22Rv1 (cell line): ENCODE measurements around the gene MAP3K5.

Experiments used
- H3K27ac ChIP-seq: fragments of 450-650 bp; 2 replicates; pipeline ENCODE4 v1.5.1; 2017
- ZFX ChIP-seq: fragments of 450-650 bp; IDR thresholded peaks from 2 replicates; pipeline ENCODE4 v1.6.1; 2017; ENCODE audit warnings: antibody characterized with exemption, borderline replicate concordance
- TF ChIP-seq, protein P1 (sequence below): fragments of 450-650 bp; IDR thresholded peaks from 2 replicates; pipeline ENCODE4 v1.5.1; 2017; ENCODE audit warnings: mild to moderate bottlenecking

MAP3K5 gene

DNA sequence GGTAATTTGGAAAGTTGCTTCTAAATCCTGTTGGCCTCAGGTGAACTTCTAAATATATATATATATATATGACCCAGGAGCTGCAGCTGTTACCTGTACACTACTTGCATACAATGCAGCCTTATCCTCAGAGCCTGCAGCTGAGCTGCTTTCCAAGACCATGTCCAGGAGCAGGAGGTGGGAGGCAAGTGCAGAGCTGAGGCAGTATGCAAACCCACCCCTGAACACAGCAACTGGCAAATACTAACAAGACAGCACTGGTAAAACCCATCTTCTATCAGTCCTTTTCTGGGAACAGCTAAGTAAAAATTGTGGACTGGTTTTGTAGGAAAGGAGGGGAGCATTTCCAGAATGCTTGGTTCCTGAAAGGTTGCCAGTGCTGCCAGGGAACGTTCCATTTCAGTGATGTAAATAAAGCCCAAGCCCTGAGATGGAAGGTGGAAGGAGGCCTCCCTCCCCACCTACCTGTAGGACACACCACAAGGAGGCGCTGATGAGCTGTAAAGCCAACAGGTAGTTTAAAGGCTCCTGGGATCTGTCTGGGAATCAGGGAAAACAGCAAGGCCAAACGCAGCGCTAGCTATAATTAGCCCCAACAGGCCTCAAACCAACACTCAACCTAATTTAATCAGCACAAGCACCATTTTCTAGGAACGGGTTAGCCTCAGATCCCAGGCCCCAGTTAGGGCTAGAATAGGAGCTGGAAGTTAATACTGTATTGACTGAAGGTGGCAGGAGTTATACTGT lies 148.3 kb downstream of the MAP3K5 start:
- no peak for TF ChIP-seq ZFX
- TF ChIP-seq, protein P1, sequence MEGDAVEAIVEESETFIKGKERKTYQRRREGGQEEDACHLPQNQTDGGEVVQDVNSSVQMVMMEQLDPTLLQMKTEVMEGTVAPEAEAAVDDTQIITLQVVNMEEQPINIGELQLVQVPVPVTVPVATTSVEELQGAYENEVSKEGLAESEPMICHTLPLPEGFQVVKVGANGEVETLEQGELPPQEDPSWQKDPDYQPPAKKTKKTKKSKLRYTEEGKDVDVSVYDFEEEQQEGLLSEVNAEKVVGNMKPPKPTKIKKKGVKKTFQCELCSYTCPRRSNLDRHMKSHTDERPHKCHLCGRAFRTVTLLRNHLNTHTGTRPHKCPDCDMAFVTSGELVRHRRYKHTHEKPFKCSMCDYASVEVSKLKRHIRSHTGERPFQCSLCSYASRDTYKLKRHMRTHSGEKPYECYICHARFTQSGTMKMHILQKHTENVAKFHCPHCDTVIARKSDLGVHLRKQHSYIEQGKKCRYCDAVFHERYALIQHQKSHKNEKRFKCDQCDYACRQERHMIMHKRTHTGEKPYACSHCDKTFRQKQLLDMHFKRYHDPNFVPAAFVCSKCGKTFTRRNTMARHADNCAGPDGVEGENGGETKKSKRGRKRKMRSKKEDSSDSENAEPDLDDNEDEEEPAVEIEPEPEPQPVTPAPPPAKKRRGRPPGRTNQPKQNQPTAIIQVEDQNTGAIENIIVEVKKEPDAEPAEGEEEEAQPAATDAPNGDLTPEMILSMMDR = peak; percentile 93
- H3K27ac ChIP-seq = peak overlapping the region; percentile 42

DNA sequence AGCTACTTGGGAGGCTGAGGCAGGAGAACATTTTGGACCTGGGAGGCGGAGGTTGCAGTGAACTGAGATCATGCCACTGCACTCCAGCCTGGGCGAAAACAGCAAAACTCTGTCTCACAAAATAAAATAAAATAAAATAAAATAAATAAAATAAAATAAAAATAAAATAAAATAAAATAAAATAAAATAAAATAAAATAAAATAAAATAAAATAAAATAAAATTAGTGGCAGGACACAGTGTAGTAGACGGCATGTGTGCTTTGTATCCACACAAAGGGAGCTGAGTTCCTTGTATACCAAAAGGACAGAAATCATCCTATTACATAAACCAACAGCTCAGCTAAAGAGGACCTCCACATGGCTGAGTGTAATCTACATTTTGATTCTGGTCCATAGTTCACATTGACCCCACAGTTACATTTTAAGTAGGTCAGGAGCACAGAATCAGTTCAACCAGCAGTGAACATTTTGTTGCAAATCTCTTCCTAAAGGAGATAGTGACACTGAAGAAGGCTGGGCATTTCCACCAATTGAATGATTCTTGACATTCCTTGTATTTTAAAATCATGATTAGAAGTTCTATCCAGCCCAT lies 150.3 kb downstream of the MAP3K5 start:
- TF ChIP-seq ZFX = no peak
- TF ChIP-seq, protein P1 = no peak
- no peak overlapping the region for H3K27ac ChIP-seq

DNA sequence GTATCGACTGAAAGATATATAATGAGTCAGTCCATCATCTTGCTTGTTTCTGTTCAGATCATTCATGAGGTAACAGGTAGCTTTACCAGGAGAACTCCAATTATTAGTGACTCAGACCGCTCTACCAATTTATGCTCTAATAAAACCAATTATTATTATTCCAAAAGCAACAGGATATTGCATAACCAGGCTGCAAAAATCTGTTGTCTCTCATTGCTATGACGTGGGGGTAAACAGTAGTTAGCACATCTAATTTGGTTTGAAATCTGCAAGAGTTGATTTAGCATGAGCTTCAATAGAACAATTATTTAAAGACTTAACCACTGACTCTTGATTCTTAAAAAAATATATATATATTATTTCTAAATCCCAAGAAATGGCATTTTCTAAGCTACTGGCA lies 151.1 kb downstream of the MAP3K5 start:
- no peak overlapping the region for H3K27ac ChIP-seq

DNA sequence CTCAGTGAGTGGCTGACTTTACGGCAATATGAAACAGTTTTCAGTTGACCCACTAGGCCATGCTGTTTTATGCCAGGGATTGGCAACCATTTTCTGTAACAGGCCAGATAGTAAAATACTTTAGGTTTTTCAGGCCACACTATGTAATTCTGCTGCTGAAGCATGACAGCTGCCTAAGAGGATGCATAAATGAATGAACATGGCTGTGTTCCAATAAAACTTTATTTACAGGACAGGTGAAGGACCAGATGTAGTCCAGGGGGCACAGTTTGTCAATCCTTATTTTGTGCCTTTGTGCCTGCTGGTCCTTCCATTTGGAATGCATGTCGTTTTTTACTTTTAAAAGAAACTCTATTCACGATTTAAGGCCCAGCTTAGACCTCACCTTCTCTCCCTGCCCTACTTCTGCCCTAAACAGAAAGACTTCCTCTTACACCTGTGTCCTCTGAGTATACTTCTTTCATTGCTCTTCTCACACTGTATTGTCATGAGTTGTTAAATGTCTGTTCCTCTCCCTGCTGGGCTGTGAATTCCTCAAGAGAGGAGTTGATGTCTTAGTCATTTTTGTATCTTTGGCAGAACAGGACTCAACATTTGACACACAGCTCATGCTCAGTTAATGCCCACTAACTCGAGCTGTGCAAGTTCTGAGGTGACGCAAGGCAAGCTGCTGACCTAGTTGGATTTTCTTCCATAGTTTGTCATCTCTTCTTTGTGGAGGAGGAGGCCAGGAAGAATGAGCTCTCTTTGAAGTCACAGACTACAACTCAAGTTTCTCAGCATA lies 152.0 kb downstream of the MAP3K5 start:
- no peak overlapping the region for H3K27ac ChIP-seq
- TF ChIP-seq ZFX = no peak
- TF ChIP-seq, protein P1 = no peak

More for the DNA sequence above, 151.1 kb downstream of the MAP3K5 start:
- TF ChIP-seq, protein P1 = no peak
- TF ChIP-seq ZFX = no peak

GRCh38 chr6:136639702-136640101 lies 152.6 kb downstream of the MAP3K5 start:
- H3K27ac ChIP-seq = no peak overlapping the region
- TF ChIP-seq, protein P1 = no peak
- TF ChIP-seq ZFX = no peak

GRCh38 chr6:136635615-136636014 lies 156.7 kb downstream of the MAP3K5 start:
- no peak overlapping the region for H3K27ac ChIP-seq
- TF ChIP-seq ZFX = no peak
- TF ChIP-seq, protein P1 = no peak

DNA sequence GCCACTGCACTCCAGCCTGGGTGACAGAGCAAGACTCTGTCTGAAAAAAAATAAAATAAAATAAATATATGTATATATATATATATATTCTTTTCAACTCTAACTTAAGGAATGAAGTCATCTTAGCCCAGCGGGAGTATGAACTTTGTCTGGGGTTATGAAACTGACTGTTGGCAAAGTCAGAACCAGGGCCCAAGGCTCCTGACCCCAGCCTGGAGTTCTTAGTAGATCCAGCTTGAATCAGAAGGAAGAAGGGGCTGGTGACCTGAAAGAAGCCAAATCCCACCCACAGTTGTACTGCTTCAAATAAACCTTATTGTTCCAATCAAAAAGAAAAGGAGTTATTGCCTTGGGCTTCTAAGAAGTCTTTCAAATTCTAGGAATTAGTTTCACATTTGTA lies 158.9 kb downstream of the MAP3K5 start:
- H3K27ac ChIP-seq = no peak overlapping the region
- TF ChIP-seq ZFX = no peak
- TF ChIP-seq, protein P1 = no peak
